Upper lobe of right lung (tissue), 1 donor: ENCODE data around the gene NACC2. TPM values are rescaled to one million over a fixed set of nuclear protein-coding genes. Genes with fewer than 3 reads are reported as not detected.

ENCODE experiments used
- ATAC-seq: fragments of 200-7000 bp; cut with Tn5 transposase; one replicate; pipeline ENCODE4 v1.9.1; 2020; ENCODE audit warnings: mild to moderate bottlenecking, moderate library complexity
- DNase-seq: peaks from one replicate; pipeline ENCODE4 v3.0.0-alpha.2; 2020
- H3K27ac ChIP-seq: fragments of 200-600 bp; one replicate; pipeline ENCODE4 v1.8.0; 2022
- H3K27me3 ChIP-seq: fragments of 200-600 bp; one replicate; pipeline ENCODE4 v1.8.0; 2022; ENCODE audit warnings: mild to moderate bottlenecking
- H3K36me3 ChIP-seq: fragments of 200-600 bp; one replicate; pipeline ENCODE4 v1.8.0; 2022
- H3K4me1 ChIP-seq: fragments of 200-600 bp; one replicate; pipeline ENCODE4 v1.8.0; 2022
- H3K4me3 ChIP-seq: fragments of 200-600 bp; one replicate; pipeline ENCODE4 v1.8.0; 2022; ENCODE audit warnings: mild to moderate bottlenecking
- H3K9me3 ChIP-seq: fragments of 200-600 bp; one replicate; pipeline ENCODE4 v1.8.0; 2022
- intact Hi-C: fragments of 100-400 bp; cut with DNase I; formaldehyde crosslinking; loops from one replicate; pipeline ENCODE4 v1.11.0; 2022
- total RNA-seq: library from RNA; stranded (reverse); fragmentation: NEBNext Ultra II Directional; extraction: Animal tissue kit (Norgen Biotek cat#: 25700); gene quantifications from one replicate; pipeline ENCODE4 v1.2.1, GENCODE V29; 2021
- TF ChIP-seq, protein P1 (sequence below): fragments of 200-600 bp; IDR thresholded peaks from one replicate; pipeline ENCODE4 v1.8.0; 2022; ENCODE audit warnings: antibody characterized with exemption
- donor health status: DM: no; HTN: yes; CAD: no; lungs with severe emphysema.

Gene NACC2
- total RNA-seq, 1 donor from 2014 or later = 33.5 TPM

DNA sequence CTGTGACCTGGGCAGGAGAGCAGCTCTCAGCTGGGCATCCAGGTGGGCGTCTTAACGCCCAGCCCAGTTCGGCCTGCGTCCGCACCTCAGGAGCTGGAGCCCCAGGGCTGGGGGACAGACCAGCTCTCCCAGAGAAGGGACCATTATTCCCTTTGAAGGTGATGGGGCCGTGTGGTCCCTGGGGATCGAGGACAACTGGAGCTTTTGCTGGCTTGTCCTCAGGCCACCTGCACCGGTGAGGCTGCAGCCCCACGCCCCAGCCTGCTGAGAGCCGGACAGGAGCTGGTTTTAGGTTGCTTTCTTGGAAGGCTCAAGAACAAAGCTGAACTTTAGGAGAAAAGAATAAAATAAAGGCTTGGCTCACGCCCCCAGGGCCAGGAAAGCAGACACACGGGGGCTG lies 40.9 kb downstream of the NACC2 start:
- H3K9me3 ChIP-seq = no peaks in the 10 kb centered on the region
- peaks cover 5% of the 10 kb centered on the region for H3K36me3 ChIP-seq
- DNase-seq (peak; percentile 53), ATAC-seq (no peak)
- no peak overlapping the region for H3K27ac ChIP-seq
- peaks cover 40% of the 10 kb centered on the region for H3K4me1 ChIP-seq
- intact Hi-C loops = no loop called here
- H3K4me3 ChIP-seq = no peak overlapping the region
- TF ChIP-seq, protein P1, sequence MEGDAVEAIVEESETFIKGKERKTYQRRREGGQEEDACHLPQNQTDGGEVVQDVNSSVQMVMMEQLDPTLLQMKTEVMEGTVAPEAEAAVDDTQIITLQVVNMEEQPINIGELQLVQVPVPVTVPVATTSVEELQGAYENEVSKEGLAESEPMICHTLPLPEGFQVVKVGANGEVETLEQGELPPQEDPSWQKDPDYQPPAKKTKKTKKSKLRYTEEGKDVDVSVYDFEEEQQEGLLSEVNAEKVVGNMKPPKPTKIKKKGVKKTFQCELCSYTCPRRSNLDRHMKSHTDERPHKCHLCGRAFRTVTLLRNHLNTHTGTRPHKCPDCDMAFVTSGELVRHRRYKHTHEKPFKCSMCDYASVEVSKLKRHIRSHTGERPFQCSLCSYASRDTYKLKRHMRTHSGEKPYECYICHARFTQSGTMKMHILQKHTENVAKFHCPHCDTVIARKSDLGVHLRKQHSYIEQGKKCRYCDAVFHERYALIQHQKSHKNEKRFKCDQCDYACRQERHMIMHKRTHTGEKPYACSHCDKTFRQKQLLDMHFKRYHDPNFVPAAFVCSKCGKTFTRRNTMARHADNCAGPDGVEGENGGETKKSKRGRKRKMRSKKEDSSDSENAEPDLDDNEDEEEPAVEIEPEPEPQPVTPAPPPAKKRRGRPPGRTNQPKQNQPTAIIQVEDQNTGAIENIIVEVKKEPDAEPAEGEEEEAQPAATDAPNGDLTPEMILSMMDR = no peak
- no peaks in the 10 kb centered on the region for H3K27me3 ChIP-seq

DNA sequence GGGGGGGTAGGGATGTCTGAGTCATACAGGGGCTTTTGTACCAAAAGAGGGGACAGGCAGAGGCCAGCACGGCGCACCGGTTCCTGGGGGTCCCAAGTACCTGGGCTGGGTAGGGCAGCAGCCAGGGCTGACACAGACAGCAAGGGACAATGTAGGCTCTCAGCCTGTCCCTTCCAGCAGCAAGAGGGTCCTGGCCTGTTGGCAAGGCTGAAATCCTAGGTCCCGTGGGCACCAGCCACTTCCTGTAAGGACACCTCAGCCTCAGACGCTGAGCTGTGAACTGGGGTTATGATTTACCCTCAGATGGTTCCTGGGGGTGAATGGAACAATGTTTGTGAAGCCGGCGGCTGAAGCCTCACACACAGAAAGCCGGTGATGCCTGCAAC lies 41.3 kb downstream of the NACC2 start:
- intact Hi-C loops = no loop called here
- Histone ChIP-seq H3K27ac (peak overlapping the region; percentile 61), H3K9me3 (no peaks in the 10 kb centered on the region), H3K27me3 (no peaks in the 10 kb centered on the region), H3K4me3 (no peak overlapping the region), H3K4me1 (peaks cover 39% of the 10 kb centered on the region), H3K36me3 (peaks cover 9% of the 10 kb centered on the region)
- TF ChIP-seq, protein P1 = no peak
- ATAC-seq (no peak), DNase-seq (peak; percentile 60)

DNA sequence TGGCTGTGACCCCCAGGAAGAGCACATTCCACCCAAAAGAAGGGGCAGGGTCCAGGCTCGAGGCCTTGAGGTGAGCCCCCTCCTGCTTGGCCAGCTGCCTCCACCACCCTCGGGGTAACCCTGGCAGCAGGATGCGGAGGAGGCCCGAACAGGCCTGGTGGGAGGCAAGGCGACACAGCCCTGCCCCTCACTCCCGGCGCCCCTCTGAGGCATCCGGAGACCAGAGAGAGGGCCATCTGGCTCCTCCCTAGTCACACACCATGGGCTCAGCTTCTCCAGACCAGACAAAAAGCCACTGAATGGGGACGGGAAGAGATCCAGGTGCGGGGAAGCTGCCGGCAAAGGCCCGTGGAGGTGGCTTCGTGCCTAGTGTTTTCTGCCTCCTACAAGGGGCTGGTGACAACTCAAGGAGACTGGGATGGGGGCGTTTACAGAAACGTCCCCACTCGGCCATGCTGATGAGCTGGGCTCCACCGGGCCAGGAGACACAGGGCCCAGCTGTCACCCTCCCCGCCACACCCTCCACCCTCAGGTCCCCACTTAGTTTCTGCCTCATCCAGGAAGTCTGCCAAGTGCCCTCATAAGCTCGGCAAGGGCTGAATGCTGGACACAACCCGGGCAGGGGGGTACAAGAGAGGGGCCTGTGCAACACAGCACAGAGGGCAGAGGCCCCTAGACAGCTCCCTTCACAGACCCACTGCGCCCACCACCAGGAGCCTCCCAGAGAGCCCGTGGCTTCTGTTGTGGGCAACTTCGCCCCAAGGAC lies 41.9 kb downstream of the NACC2 start:
- Histone ChIP-seq H3K27ac (peak overlapping the region; percentile 61), H3K9me3 (no peaks in the 10 kb centered on the region), H3K36me3 (peaks cover 15% of the 10 kb centered on the region), H3K4me3 (peak overlapping the region; percentile 49), H3K4me1 (peaks cover 39% of the 10 kb centered on the region), H3K27me3 (no peaks in the 10 kb centered on the region)
- DNase-seq (peak; percentile 61), ATAC-seq (no peak)
- TF ChIP-seq, protein P1 = no peak
- intact Hi-C loops = no loop called here

DNA sequence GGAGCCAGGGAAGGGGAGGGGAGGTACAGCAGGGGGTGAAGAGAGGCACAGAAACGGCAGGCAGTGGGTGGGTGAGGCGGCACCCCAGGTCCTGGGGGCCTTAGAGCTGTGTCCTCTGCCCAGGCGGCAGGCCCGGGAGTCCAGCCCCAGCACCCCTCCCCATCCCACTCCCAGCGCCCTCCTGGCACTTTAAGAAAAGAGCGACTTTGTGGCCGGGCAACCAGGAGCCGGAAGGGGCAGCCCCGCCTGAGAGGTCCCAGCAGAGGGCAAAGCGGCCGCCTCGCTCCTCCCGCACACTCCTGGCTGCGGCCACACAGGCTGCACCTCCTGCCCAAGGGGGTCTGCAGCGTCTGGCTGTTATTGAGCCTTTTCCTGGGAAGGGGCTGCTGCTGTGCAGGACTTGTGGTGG lies 42.6 kb downstream of the NACC2 start:
- DNase-seq (peak; percentile 74), ATAC-seq (peak; percentile 48)
- H3K27ac ChIP-seq = peak overlapping the region; percentile 61
- H3K9me3 ChIP-seq = no peaks in the 10 kb centered on the region
- no peaks in the 10 kb centered on the region for H3K27me3 ChIP-seq
- H3K4me1 ChIP-seq = peaks cover 39% of the 10 kb centered on the region
- H3K4me3 ChIP-seq = peak overlapping the region; percentile 49
- TF ChIP-seq, protein P1 = no peak
- intact Hi-C loops = no loop called here
- H3K36me3 ChIP-seq = peaks cover 16% of the 10 kb centered on the region

DNA sequence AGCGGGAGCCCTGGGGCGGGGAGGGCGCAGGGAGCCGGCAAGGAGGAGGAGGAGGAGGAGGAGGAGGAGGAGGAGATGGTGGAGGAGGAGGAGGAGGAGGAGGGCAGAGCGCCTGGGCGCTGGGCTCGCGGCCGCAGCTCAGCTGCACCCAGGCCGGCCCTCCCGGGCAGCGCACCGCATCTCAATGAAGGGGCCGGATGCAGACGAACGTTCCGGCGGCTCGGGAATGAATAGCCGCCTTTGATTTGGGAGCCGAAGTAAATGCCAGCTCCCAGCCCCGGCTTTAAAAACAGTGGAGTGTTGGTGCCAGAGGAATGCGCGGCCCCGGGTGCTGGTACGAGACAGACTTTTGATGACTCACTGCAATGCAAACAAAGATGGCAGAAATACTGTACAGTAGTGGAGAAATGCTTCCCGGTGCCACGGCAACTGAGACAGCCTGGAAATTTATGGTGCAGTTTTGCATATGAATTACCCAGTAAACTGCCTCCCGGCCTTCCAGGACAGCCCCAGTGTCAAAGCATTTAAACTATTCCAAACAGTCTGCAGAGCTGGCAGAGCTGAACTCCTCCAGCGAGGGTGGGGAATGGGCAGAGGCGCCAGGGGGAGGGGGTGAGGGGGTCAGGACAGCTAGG lies 43.1 kb downstream of the NACC2 start:
- Histone ChIP-seq H3K4me1 (peaks cover 45% of the 10 kb centered on the region), H3K27me3 (no peaks in the 10 kb centered on the region), H3K36me3 (peaks cover 16% of the 10 kb centered on the region), H3K4me3 (peak overlapping the region; percentile 49), H3K9me3 (no peaks in the 10 kb centered on the region), H3K27ac (peak overlapping the region; percentile 61)
- TF ChIP-seq, protein P1 = no peak
- DNase-seq (peak; percentile 82), ATAC-seq (peak; percentile 66)
- intact Hi-C loops = no loop called here
